ENCODE data around the gene SRGAP1. TPM values are rescaled to one million over a fixed set of nuclear protein-coding genes. Genes with fewer than 3 reads are reported as not detected.

SRGAP1 gene
- total and polyA plus RNA-seq, 9 of the 15 experiments (the other 6 are each of a cell fraction or from before 2014, with no cell fraction given) = 0.01 to 0.13 (median 0.04) TPM; not detected in 3

DNA sequence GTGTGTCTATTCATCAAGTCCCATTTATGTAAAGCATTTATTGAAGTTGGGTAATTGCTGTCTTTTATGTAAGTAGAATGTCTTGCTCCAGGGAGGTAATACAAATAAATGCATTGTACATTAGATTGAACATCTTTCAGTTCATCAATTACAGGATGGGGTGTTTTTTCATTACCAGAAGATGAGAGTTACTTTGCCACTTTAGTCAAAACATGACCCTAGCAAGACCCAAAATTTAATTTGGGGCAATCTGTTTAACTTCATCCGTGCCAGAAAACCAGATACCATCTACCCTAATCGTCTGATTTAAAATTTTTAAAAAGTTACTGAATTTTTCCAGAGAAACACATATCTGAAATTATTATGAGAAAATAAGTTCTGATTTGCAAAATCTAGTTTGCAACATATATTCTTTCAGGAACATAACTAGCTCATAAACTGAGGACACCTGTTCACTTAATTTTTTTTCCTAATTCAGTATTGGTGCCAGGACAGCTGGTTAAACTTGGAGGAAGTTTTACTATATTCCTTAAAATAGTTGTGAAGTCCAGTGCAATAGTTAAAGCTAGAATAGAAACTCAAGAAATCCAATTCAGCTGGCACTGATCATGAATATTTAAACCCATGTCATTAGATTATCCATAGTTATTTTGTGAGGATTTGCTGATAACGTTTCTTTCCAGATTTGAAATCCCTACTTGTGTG lies 114.5 kb downstream of the SRGAP1 start (continued):
- TF ChIP-seq, protein P1, sequence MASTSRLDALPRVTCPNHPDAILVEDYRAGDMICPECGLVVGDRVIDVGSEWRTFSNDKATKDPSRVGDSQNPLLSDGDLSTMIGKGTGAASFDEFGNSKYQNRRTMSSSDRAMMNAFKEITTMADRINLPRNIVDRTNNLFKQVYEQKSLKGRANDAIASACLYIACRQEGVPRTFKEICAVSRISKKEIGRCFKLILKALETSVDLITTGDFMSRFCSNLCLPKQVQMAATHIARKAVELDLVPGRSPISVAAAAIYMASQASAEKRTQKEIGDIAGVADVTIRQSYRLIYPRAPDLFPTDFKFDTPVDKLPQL (IDR thresholded peaks at IDR 0.05; ENCODE audit: extremely low read depth, insufficient read length) = no peak
- TF ChIP-seq, protein P2, sequence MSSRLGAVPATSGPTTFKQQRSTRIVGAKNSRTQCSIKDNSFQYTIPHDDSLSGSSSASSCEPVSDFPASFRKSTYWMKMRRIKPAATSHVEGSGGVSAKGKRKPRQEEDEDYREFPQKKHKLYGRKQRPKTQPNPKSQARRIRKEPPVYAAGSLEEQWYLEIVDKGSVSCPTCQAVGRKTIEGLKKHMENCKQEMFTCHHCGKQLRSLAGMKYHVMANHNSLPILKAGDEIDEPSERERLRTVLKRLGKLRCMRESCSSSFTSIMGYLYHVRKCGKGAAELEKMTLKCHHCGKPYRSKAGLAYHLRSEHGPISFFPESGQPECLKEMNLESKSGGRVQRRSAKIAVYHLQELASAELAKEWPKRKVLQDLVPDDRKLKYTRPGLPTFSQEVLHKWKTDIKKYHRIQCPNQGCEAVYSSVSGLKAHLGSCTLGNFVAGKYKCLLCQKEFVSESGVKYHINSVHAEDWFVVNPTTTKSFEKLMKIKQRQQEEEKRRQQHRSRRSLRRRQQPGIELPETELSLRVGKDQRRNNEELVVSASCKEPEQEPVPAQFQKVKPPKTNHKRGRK (tag; IDR thresholded peaks at IDR 0.05) = no peak
- TF ChIP-seq SAFB2 (IDR thresholded peaks at IDR 0.05; ENCODE audit: borderline replicate concordance, low read depth, low read length, severe bottlenecking) = no peak
- TF ChIP-seq ARNT (IDR thresholded peaks at IDR 0.05) = no peak
- TF ChIP-seq RBM14 (IDR thresholded peaks at IDR 0.05; ENCODE audit: borderline replicate concordance, insufficient read depth, low read depth, low read length) = no peak
- TF ChIP-seq PURB (CRISPR knock-in tag; IDR thresholded peaks at IDR 0.05; ENCODE audit: low read depth) = no peak
- no peak for TF ChIP-seq ZKSCAN1 (IDR thresholded peaks at IDR 0.05; ENCODE audit: low read depth, low read length)
- TF ChIP-seq HNRNPLL (IDR thresholded peaks at IDR 0.05; ENCODE audit: low read depth, low read length, poor library complexity, severe bottlenecking) = no peak

Data from K562 (cell line).